ENCODE data around the gene SLC27A1. TPM values are rescaled to one million over a fixed set of nuclear protein-coding genes. Genes with fewer than 3 reads are reported as not detected.

SLC27A1 gene
- total and polyA plus RNA-seq, 9 of the 15 experiments (the other 6 are each of a cell fraction or from before 2014, with no cell fraction given): 0.06 to 3.0 (median 1.1) TPM

- no peak for TF ChIP-seq PURB (CRISPR knock-in tag; IDR thresholded peaks at IDR 0.05; ENCODE audit: low read depth)
These were observed 25.4 kb downstream of the SLC27A1 start (continued) for GRCh38 chr19:17495639-17496296.

- DNase-seq (ENCODE audit: extremely low read depth in 1 of 4, low spot score in 3 of 4) (peak; percentile 84 to 90 (median 88)), ATAC-seq (peak; percentile 97), FAIRE-seq (peak; percentile 94)
- Histone ChIP-seq H3K36me3 (ENCODE audit: control insufficient read depth, insufficient read depth, low read length) (peaks cover 5% of the 10 kb centered on the region; the same call in 1 of the 3 replicates), H4K20me1 (replicated peaks; ENCODE audit: control insufficient read depth, insufficient read depth, low read length) (no peaks in the 10 kb centered on the region; the same call in 1 of the 2 replicates), H3K27me3 (ENCODE audit: control insufficient read depth in 2 of 2, insufficient read depth in 2 of 2, low read length in 2 of 2) (no peaks in the 10 kb centered on the region), H3K79me2 (ENCODE audit: control insufficient read depth, insufficient read depth, low read length) (no peaks in the 10 kb centered on the region), H3K9ac (ENCODE audit: insufficient read depth in 1 of 2, low read depth in 2 of 2, low read length in 2 of 2) (0 out of 4 replicates have a peak overlapping the region, but pooled peaks of 1 of the 2 experiments have one; percentile 55), H3K9me3 (replicated peaks; ENCODE audit: control insufficient read depth, insufficient read depth, low read depth, low read length) (no peaks in the 10 kb centered on the region), H3K4me1 (replicated peaks in 1 of 2; ENCODE audit: control insufficient read depth in 2 of 2, insufficient read depth in 2 of 2, low read length in 2 of 2) (peaks cover 6 to 37% of the 10 kb centered on the region in 2 experiments; a peak in 3 of 5 replicates), H3K9me1 (ENCODE audit: control insufficient read depth, insufficient read depth, low read length) (no peaks in the 10 kb centered on the region), H3K4me3 (no peak overlapping the region), H3K27ac (ENCODE audit: extremely low read depth, low read depth, low read length) (no peak overlapping the region), H3K4me2 (ENCODE audit: insufficient read depth, low read length) (peak overlapping the region; percentile 8; the same call in 1 of the 2 replicates), H2AFZ (ENCODE audit: low read depth, low read length) (no peak overlapping the region)
- ChIA-PET POLR2A (interaction anchor here (0.6 to 1.0 kb wide), 5 partner anchors 15 to 79 kb away, joined by 3 to 4 read pairs (median 3); partner anchors contain the start of gene PGLS), CTCF (ENCODE audit: low intra/inter-chr PET ratio) (interaction anchor here (0.6 to 0.9 kb wide), 4 partner anchors 72 to 436 kb away, joined by 3 to 4 read pairs (median 3); partner anchors contain the start of gene CCDC124)
- BruUV-seq (replicated peaks): no TSS peak
- in situ Hi-C loops (cut with MboI): loop anchor here (5.0 kb wide), 1 partner anchor 361 kb away; the partner anchor contains the start of gene RPL18A
- intact Hi-C loops (cut with micrococcal nuclease): no loop called here
- 24% methylated on average over 14 of the region's 14 CpGs for WGBS (ENCODE audit: insufficient coverage, low coverage, missing lambda C conversion rate)
- TF ChIP-seq CBX1 (IDR thresholded peaks at IDR 0.05; ENCODE audit: low read depth) (0 out of 2 replicates have a peak, but pooled peaks have one; percentile 26), ELK3 (CRISPR knock-in tag; IDR thresholded peaks at IDR 0.05) (no peak), RNF219 (CRISPR knock-in tag; IDR thresholded peaks at IDR 0.05) (no peak), NFRKB (IDR thresholded peaks at IDR 0.05; ENCODE audit: low read depth) (no peak), REST (IDR thresholded peaks at IDR 0.05; ENCODE audit: borderline replicate concordance) (peak; percentile 73), REST (CRISPR knock-in tag; IDR thresholded peaks at IDR 0.05; ENCODE audit: low read depth) (no peak)
These were observed 26.1 kb downstream of the SLC27A1 start for GRCh38 chr19:17496337-17496997.
